ENCODE results near the gene ABCA10.

- TF ChIP-seq POLR2AphosphoS5 (IDR thresholded peaks at IDR 0.05; ENCODE audit: low read depth, low read length) (no peak), POLR2A (IDR thresholded peaks at IDR 0.05; ENCODE audit: low read depth, low read length) (no peak), TAF1 (IDR thresholded peaks at IDR 0.05; ENCODE audit: borderline replicate concordance, low read depth, low read length) (no peak)
Observed at GRCh38 chr17:69265873-69266272, 37.2 kb upstream of the ABCA10 start.
